B cell (primary cell): ENCODE results near the gene UBTD1. TPM values are rescaled to one million over a fixed set of nuclear protein-coding genes. Genes with fewer than 3 reads are reported as not detected.

Experiments
- ATAC-seq: fragments of 200-7000 bp; cut with Tn5 transposase; one replicate; pipeline ENCODE4 v1.10.0; 2021; ENCODE audit warnings: low read depth, mild to moderate bottlenecking, moderate number of reproducible peaks, moderate library complexity
- CTCF ChIA-PET: fragments of 350-600 bp; sonication (Branson Sonifier 250); formaldehyde crosslinking; loops from one replicate; lab custom pipeline; 2021; ENCODE audit warnings: antibody characterized with exemption, inconsistent platforms; lab: Charles Lee
- POLR2A ChIA-PET: fragments of 350-600 bp; sonication (Branson Sonifier 250); formaldehyde crosslinking; loops from one replicate; lab custom pipeline; 2021; ENCODE audit warnings: antibody characterized with exemption; lab: Charles Lee
- DNase-seq: peaks from one replicate; pipeline ENCODE4 v3.0.0; 2013
- H2AFZ ChIP-seq: 2 replicates; pipeline ENCODE4 v1.6.1; 2012; ENCODE audit warnings: mild to moderate bottlenecking, low read depth, low read length; ENCODE audit not compliant: insufficient read depth, poor library complexity, severe bottlenecking
- H3K27ac ChIP-seq, 2 donors: 1 replicate in 1 of 2; 2 replicates in 1 of 2; pipeline ENCODE4 v1.5.1; 2012 to 2013; ENCODE audit warnings: low read length in 2 of 2, mild to moderate bottlenecking in 2 of 2, moderate library complexity in 1 of 2
- H3K27me3 ChIP-seq, 4 experiments: fragments of 200-600 bp in 1 of 4; sonication (generic) in 1 of 4; replicated peaks in 1 of 4; 1 replicate in 2 of 4; 2 replicates in 2 of 4; pipeline versions ENCODE4 v1.6.1 to v1.7.0; 2013 to 2016; ENCODE audit warnings: low read length in 3 of 4, mild to moderate bottlenecking in 2 of 4, mixed read lengths in 1 of 4, moderate library complexity in 1 of 4; ENCODE audit not compliant: insufficient read depth in 4 of 4, control insufficient read depth in 3 of 4; ENCODE audit errors: control extremely low read depth in 1 of 4
- H3K36me3 ChIP-seq, 2 experiments: replicated peaks in 1 of 2; 1 replicate in 1 of 2; 2 replicates in 1 of 2; pipeline versions ENCODE4 v1.6.1 to v1.7.1; 2013; ENCODE audit warnings: low read length in 1 of 2; ENCODE audit not compliant: insufficient read depth in 2 of 2, control insufficient read depth in 1 of 2; ENCODE audit errors: control extremely low read depth in 1 of 2, extremely low read depth in 1 of 2
- H3K4me1 ChIP-seq, 2 donors: fragments of 200-600 bp in 1 of 2; sonication (generic) in 1 of 2; 1 replicate in 1 of 2; 2 replicates in 1 of 2; pipeline versions ENCODE4 v1.5.1 to v1.6.1; 2013 to 2017; ENCODE audit warnings: low read length in 2 of 2; ENCODE audit not compliant: control insufficient read depth in 2 of 2, insufficient read depth in 2 of 2
- H3K4me2 ChIP-seq: replicated peaks from 2 replicates; pipeline ENCODE3; 2012; ENCODE audit warnings: mild to moderate bottlenecking, low read depth, low read length; ENCODE audit not compliant: poor library complexity, severe bottlenecking
- H3K4me3 ChIP-seq, 5 experiments: fragments of 200-600 bp in 1 of 5; sonication (generic) in 1 of 5; 1 replicate in 3 of 5; 2 replicates in 2 of 5; pipeline versions ENCODE4 v1.5.1 to v1.7.0; 2011 to 2016; ENCODE audit warnings: low read length in 4 of 5, mild to moderate bottlenecking in 4 of 5, low read depth in 2 of 5, control low read depth in 1 of 5, moderate library complexity in 1 of 5; ENCODE audit not compliant: insufficient read depth in 1 of 5; ENCODE audit errors: control extremely low read depth in 1 of 5, extremely low read depth in 1 of 5
- H3K79me2 ChIP-seq: fragments of 200-600 bp; sonication (generic); one replicate; pipeline ENCODE4 v1.6.0; 2016; ENCODE audit warnings: low read length; ENCODE audit not compliant: control insufficient read depth, insufficient read depth
- H3K9ac ChIP-seq: fragments of 200-600 bp; sonication (generic); 2 replicates; pipeline ENCODE4 v1.6.1; 2017; ENCODE audit warnings: mild to moderate bottlenecking, low read length, moderate library complexity
- H3K9me3 ChIP-seq, 3 donors: one replicate each; pipeline versions ENCODE4 v1.6.1 to v1.7.1; 2013; ENCODE audit warnings: low read length in 2 of 3; ENCODE audit not compliant: control insufficient read depth in 2 of 3, insufficient read depth in 1 of 3; ENCODE audit errors: control extremely low read depth in 1 of 3
- H4K20me1 ChIP-seq: 2 replicates; pipeline ENCODE4 v1.6.0; 2012; ENCODE audit warnings: mild to moderate bottlenecking, low read length; ENCODE audit not compliant: insufficient read depth, control insufficient read depth, poor library complexity, severe bottlenecking
- H3K27ac Mint-ChIP-seq: one replicate; pipeline ENCODE4 v1.8.0; 2021; ENCODE audit warnings: mixed read lengths
- H3K27me3 Mint-ChIP-seq: one replicate; pipeline ENCODE4 v1.8.0; 2021; ENCODE audit warnings: mixed read lengths
- H3K4me1 Mint-ChIP-seq: one replicate; pipeline ENCODE4 v1.8.0; 2021; ENCODE audit warnings: mixed read lengths
- H3K4me3 Mint-ChIP-seq: one replicate; pipeline ENCODE4 v1.8.0; 2021; ENCODE audit warnings: mixed read lengths
- H3K9me3 Mint-ChIP-seq: one replicate; pipeline ENCODE4 v1.8.0; 2022; ENCODE audit warnings: mixed read lengths; ENCODE audit not compliant: insufficient read depth
- EZH2 ChIP-seq: IDR thresholded peaks from 2 replicates; pipeline ENCODE4 v1.6.1; 2012; ENCODE audit warnings: borderline replicate concordance, low read depth, mild to moderate bottlenecking, moderate library complexity, low read length; ENCODE audit not compliant: insufficient read depth, poor library complexity, severe bottlenecking
- WGBS: methylation state at CpG from one replicate; pipeline ENCODE4 v1.1.5; 2013; ENCODE audit warnings: missing lambda C conversion rate; ENCODE audit not compliant: insufficient coverage; 5-methylcytosine and 5-hydroxymethylcytosine counted together
- intact Hi-C: fragments of 100-400 bp; cut with micrococcal nuclease; formaldehyde crosslinking; loops from one replicate; pipeline ENCODE4 v1.10.0; 2022
- polyA plus RNA-seq: library from polyadenylated mRNA; depleted of rRNA; stranded (reverse); fragments of >200 nt; gene quantifications from 2 replicates; pipeline ENCODE4 v1.2.3, GENCODE V29; 2012
- total RNA-seq, 2 donors: library from RNA; stranded (reverse); fragments of 120-200 nt in 1 of 2; gene quantifications; 1 replicate in 1 of 2; 2 replicates in 1 of 2; pipeline versions ENCODE4 v1.2.3 to v1.2.4, GENCODE V29; 2013 to 2022
- TF ChIP-seq, protein P1 (sequence below): fragments of 200-600 bp; IDR thresholded peaks from one replicate; pipeline ENCODE4 v1.8.0; 2022; ENCODE audit warnings: antibody characterized with exemption, mild to moderate bottlenecking

UBTD1 gene
- total and polyA plus RNA-seq, 2 donors (not counting 1 experiment from before 2014, with no cell fraction given), result 1.3 to 1.8 TPM

DNA sequence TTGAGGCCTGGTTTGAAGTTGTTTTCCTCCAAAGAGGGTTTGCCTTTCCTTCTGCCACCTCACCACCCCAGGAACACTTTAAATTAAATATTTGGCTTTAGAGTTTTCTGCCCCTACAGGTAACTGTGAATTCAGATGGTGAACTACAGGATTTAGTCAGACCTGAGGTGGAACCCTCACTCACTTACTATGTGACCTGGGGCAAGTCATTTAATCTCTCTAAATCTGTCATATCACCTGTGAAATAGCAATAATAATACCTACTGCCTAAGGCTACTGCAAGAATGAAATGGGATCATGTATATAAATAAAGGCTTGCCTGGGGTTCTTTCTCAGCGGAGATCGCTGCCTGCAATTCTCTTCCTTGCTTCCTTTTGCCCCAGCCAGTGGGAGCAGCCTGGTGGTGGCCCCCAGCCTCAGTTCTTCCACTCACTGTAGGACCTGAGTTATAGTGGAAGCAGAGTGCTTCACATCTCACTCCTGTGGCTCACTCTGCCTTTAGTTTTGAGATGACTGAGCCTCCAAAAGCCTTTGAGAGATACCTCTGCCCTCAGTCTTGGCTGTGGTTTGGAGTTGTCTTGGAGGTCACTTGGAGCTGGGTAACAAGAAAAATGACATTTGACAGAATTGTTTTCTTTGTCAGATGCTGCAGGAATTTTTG lies 67.7 kb downstream of the UBTD1 start:
- Mint-ChIP-seq H3K27me3 (no peaks in the 10 kb centered on the region), H3K4me3 (no peak overlapping the region), H3K4me1 (no peaks in the 10 kb centered on the region), H3K9me3 (no peaks in the 10 kb centered on the region), H3K27ac (no peak overlapping the region)
- Histone ChIP-seq H3K27ac (no peak overlapping the region), H3K4me2 (no peak overlapping the region), H3K79me2 (no peaks in the 10 kb centered on the region), H2AFZ (no peak overlapping the region), H3K9me3 (no peaks in the 10 kb centered on the region), H3K4me3 (no peak overlapping the region), H3K27me3 (no peaks in the 10 kb centered on the region), H3K36me3 (no peaks in the 10 kb centered on the region), H4K20me1 (no peaks in the 10 kb centered on the region), H3K4me1 (no peaks in the 10 kb centered on the region), H3K9ac (no peak overlapping the region)
- POLR2A ChIA-PET, result no interaction called here
- ATAC-seq (no peak), DNase-seq (no peak)
- TF ChIP-seq, protein P1, sequence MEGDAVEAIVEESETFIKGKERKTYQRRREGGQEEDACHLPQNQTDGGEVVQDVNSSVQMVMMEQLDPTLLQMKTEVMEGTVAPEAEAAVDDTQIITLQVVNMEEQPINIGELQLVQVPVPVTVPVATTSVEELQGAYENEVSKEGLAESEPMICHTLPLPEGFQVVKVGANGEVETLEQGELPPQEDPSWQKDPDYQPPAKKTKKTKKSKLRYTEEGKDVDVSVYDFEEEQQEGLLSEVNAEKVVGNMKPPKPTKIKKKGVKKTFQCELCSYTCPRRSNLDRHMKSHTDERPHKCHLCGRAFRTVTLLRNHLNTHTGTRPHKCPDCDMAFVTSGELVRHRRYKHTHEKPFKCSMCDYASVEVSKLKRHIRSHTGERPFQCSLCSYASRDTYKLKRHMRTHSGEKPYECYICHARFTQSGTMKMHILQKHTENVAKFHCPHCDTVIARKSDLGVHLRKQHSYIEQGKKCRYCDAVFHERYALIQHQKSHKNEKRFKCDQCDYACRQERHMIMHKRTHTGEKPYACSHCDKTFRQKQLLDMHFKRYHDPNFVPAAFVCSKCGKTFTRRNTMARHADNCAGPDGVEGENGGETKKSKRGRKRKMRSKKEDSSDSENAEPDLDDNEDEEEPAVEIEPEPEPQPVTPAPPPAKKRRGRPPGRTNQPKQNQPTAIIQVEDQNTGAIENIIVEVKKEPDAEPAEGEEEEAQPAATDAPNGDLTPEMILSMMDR, result no peak
- TF ChIP-seq EZH2, result no peak
- CTCF ChIA-PET, result no interaction called here
- intact Hi-C loops, result no loop called here
- 75% methylated on average over 2 of the region's 2 CpGs for WGBS

DNA sequence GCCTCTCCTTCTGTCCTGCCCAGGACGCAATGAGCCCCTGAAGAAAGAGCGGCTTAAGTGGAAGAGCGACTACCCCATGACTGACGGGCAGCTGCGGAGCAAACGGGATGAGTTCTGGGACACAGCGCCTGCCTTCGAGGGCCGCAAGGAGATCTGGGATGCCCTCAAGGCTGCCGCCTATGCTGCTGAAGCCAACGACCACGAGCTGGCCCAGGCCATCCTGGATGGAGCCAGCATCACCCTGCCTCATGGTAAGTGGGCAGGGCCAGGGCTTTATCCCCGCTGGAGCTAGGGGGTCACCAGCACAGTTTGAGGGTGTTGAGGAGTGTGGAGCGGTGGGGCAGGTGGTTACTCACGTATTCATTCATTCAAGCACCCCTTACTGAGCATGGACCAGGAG lies 69.2 kb downstream of the UBTD1 start:
- ATAC-seq, result no peak
- no peaks in the 10 kb centered on the region for H3K79me2 ChIP-seq
- no peak overlapping the region for H2AFZ ChIP-seq
- no peaks in the 10 kb centered on the region for H3K4me1 Mint-ChIP-seq
- no peaks in the 10 kb centered on the region for H3K27me3 Mint-ChIP-seq
- H3K4me3 Mint-ChIP-seq, result no peak overlapping the region
- 95% methylated on average over 12 of the region's 15 CpGs for WGBS
- no peaks in the 10 kb centered on the region for H3K27me3 ChIP-seq
- POLR2A ChIA-PET, result no interaction called here
- no peak overlapping the region for H3K27ac Mint-ChIP-seq
- intact Hi-C loops, result no loop called here
- H3K9me3 ChIP-seq, result no peaks in the 10 kb centered on the region
- CTCF ChIA-PET, result interaction anchor here (0.6 to 0.7 kb wide), 2 partner anchors 28 to 1209 kb away, joined by 3 to 4 read pairs; no protein-coding TSS in a partner anchor
- no peaks in the 10 kb centered on the region for H3K4me1 ChIP-seq
- no peak for DNase-seq
- H3K36me3 ChIP-seq, result no peaks in the 10 kb centered on the region
- no peaks in the 10 kb centered on the region for H3K9me3 Mint-ChIP-seq
- no peak overlapping the region for H3K4me3 ChIP-seq
- no peak for TF ChIP-seq EZH2
- TF ChIP-seq, protein P1, result no peak
- H3K4me2 ChIP-seq, result no peak overlapping the region
- H4K20me1 ChIP-seq, result no peaks in the 10 kb centered on the region
- no peak overlapping the region for H3K9ac ChIP-seq
- no peak overlapping the region for H3K27ac ChIP-seq
